ENCODE data around the gene XRCC6. TPM values are rescaled to one million over a fixed set of nuclear protein-coding genes. Genes with fewer than 3 reads are reported as not detected.
A peak's percentile ranks its signal among the peaks of the same experiment; 100 is the strongest.

XRCC6 gene
- total and polyA plus RNA-seq, 2 of the 13 experiments (the other 11 are each of a cell fraction or from before 2014, with no cell fraction given), result 124 to 625 TPM

GRCh38 chr22:41688365-41689211, 67.5 kb downstream of the XRCC6 start, which contains the start of gene SNU13 (continued):
- TF ChIP-seq CHD4 (IDR thresholded peaks at IDR 0.05; ENCODE audit: borderline replicate concordance, low read length) (0 out of 2 replicates have a peak, but pooled peaks have one; percentile 36), NFKBIZ (CRISPR knock-in tag; IDR thresholded peaks at IDR 0.05) (no peak), SAFB2 (CRISPR knock-in tag; IDR thresholded peaks at IDR 0.05; ENCODE audit: borderline replicate concordance, low read depth) (no peak; the same call in 1 of the 2 replicates), KLF6 (CRISPR knock-in tag; IDR thresholded peaks at IDR 0.05) (peak; percentile 75; the same call in 1 of the 2 replicates), ZNF383 (CRISPR knock-in tag; IDR thresholded peaks at IDR 0.05; ENCODE audit: borderline replicate concordance) (no peak), ARNT2 (CRISPR knock-in tag; IDR thresholded peaks at IDR 0.05; ENCODE audit: low read depth) (peak; percentile 82), THAP9 (CRISPR knock-in tag; IDR thresholded peaks at IDR 0.05; ENCODE audit: borderline replicate concordance) (peak; percentile 89), TOE1 (CRISPR knock-in tag; IDR thresholded peaks at IDR 0.05) (peak; percentile 83; the same call in 1 of the 2 replicates), ZNF816 (CRISPR knock-in tag; IDR thresholded peaks at IDR 0.05; ENCODE audit: borderline replicate concordance) (peak; percentile 85; the same call in 1 of the 2 replicates), CEBPZ (IDR thresholded peaks at IDR 0.05; ENCODE audit: low read length) (no peak), ZNF7 (CRISPR knock-in tag; IDR thresholded peaks at IDR 0.05) (no peak), TEAD2 (CRISPR knock-in tag; IDR thresholded peaks at IDR 0.05) (no peak), ZNF17 (CRISPR knock-in tag; IDR thresholded peaks at IDR 0.05) (no peak), ATAD3A (CRISPR knock-in tag; IDR thresholded peaks at IDR 0.05) (no peak), SP2 (CRISPR knock-in tag; IDR thresholded peaks at IDR 0.05) (no peak; the same call in 1 of the 2 replicates), BRD4 (CRISPR knock-in tag; IDR thresholded peaks at IDR 0.05) (peak; percentile 87), STAT5B (CRISPR knock-in tag; IDR thresholded peaks at IDR 0.05) (0 out of 2 replicates have a peak, but pooled peaks have one; percentile 17), NR2F2 (IDR thresholded peaks at IDR 0.05; ENCODE audit: borderline replicate concordance, low read depth) (no peak), ZNF530 (CRISPR knock-in tag; IDR thresholded peaks at IDR 0.05; ENCODE audit: low read depth) (no peak), ZNF629 (CRISPR knock-in tag; conservative IDR thresholded peaks at IDR 0.05) (no peak), ZNF510 (CRISPR knock-in tag; IDR thresholded peaks at IDR 0.05; ENCODE audit: low read depth) (no peak), ZBTB39 (CRISPR knock-in tag; IDR thresholded peaks at IDR 0.05) (peak; percentile 58; the same call in 1 of the 2 replicates)
